Neural cell (in vitro differentiated cells): ENCODE measurements around the gene TBX4. TPM values are rescaled to one million over a fixed set of nuclear protein-coding genes. Genes with fewer than 3 reads are reported as not detected.

Source experiments
- H2AFZ ChIP-seq: fragments of 200-600, 300-800 bp; sonication (generic), shearing (Covaris generic); 2 replicates; pipeline ENCODE4 v1.6.0; 2014; ENCODE audit warnings: low read depth, mild to moderate bottlenecking, antibody characterized with exemption, low read length, moderate library complexity
- H3F3A ChIP-seq: fragments of 200-600 bp; shearing (Covaris generic); 2 replicates; pipeline ENCODE4 v1.6.1; 2016; ENCODE audit warnings: mild to moderate bottlenecking, moderate library complexity, mixed read lengths, antibody characterized with exemption, low read length; ENCODE audit not compliant: insufficient read depth, poor library complexity, severe bottlenecking
- H3K27ac ChIP-seq: fragments of 200-600, 300-800 bp; sonication (generic), shearing (Covaris generic); 2 replicates; pipeline ENCODE4 v1.5.1; 2014; ENCODE audit warnings: mild to moderate bottlenecking, low read length, moderate library complexity
- H3K27me3 ChIP-seq: fragments of 300-800, 200-600 bp; sonication (generic), shearing (Covaris generic); 2 replicates; pipeline ENCODE4 v1.6.0; 2014; ENCODE audit warnings: mild to moderate bottlenecking, low read depth, low read length, moderate library complexity; ENCODE audit not compliant: insufficient read depth
- H3K36me3 ChIP-seq: fragments of 300-800, 200-600 bp; sonication (generic), shearing (Covaris generic); 2 replicates; pipeline ENCODE4 v1.5.1; 2014; ENCODE audit warnings: mild to moderate bottlenecking, antibody characterized with exemption, low read length, moderate library complexity; ENCODE audit not compliant: insufficient read depth
- H3K4me2 ChIP-seq: fragments of 300-800, 200-600 bp; sonication (generic), shearing (Covaris generic); 2 replicates; pipeline ENCODE4 v1.6.0; 2014; ENCODE audit warnings: mild to moderate bottlenecking, low read length
- H3K4me3 ChIP-seq: fragments of 300-800, 200-600 bp; sonication (generic), shearing (Covaris generic); 2 replicates; pipeline ENCODE4 v1.5.1; 2014; ENCODE audit warnings: mild to moderate bottlenecking, low read length, moderate library complexity
- H3K79me2 ChIP-seq: fragments of 200-600 bp; shearing (Covaris generic); replicated peaks from 2 replicates; pipeline ENCODE4 v1.6.0; 2014; ENCODE audit warnings: mild to moderate bottlenecking, low read length, moderate library complexity; ENCODE audit not compliant: insufficient read depth
- H3K9ac ChIP-seq: fragments of 300-800, 200-600 bp; sonication (generic), shearing (Covaris generic); 2 replicates; pipeline ENCODE4 v1.6.1; 2016; ENCODE audit warnings: mild to moderate bottlenecking, low read length, mixed read lengths
- H3K9me2 ChIP-seq: fragments of 200-600 bp; shearing (Covaris generic); 2 replicates; pipeline ENCODE4 v1.6.1; 2016; ENCODE audit warnings: mild to moderate bottlenecking, low read length, mixed read lengths; ENCODE audit not compliant: insufficient read depth
- H3K9me3 ChIP-seq: fragments of 200-600, 300-800 bp; sonication (generic), shearing (Covaris generic); 2 replicates; pipeline ENCODE4 v1.6.1; 2016; ENCODE audit warnings: mild to moderate bottlenecking, mixed run types, low read length, moderate library complexity, mixed read lengths
- H4K20me1 ChIP-seq: fragments of 200-600 bp; shearing (Covaris generic); 2 replicates; pipeline ENCODE4 v1.6.1; 2016; ENCODE audit warnings: mild to moderate bottlenecking, mixed run types; ENCODE audit not compliant: insufficient read depth
- EP300 ChIP-seq: fragments of 450-650 bp; conservative IDR thresholded peaks from 2 replicates; pipeline ENCODE4 v1.6.1; 2014; ENCODE audit warnings: antibody characterized with exemption, mild to moderate bottlenecking, moderate library complexity; ENCODE audit not compliant: poor library complexity, severe bottlenecking
- EZH2 ChIP-seq: fragments of 200-600, 300-800 bp; shearing (Covaris generic), sonication (generic); IDR thresholded peaks from 2 replicates; pipeline ENCODE4 v1.6.1; 2014; ENCODE audit warnings: antibody characterized with exemption, low read length, borderline replicate concordance, mild to moderate bottlenecking; ENCODE audit not compliant: insufficient read depth, poor library complexity, severe bottlenecking
- MXI1 ChIP-seq: fragments of 450-650 bp; conservative IDR thresholded peaks from 2 replicates; pipeline ENCODE4 v1.6.1; 2014; ENCODE audit warnings: antibody characterized with exemption, mild to moderate bottlenecking; ENCODE audit not compliant: poor library complexity, severe bottlenecking
- POLR2AphosphoS5 ChIP-seq: IDR thresholded peaks from 2 replicates; pipeline ENCODE4 v1.6.1; 2012
- RAD21 ChIP-seq: fragments of 450-650 bp; conservative IDR thresholded peaks from 2 replicates; pipeline ENCODE4 v1.6.1; 2014; ENCODE audit warnings: antibody characterized with exemption, mild to moderate bottlenecking, moderate library complexity
- SMC3 ChIP-seq: fragments of 450-650 bp; conservative IDR thresholded peaks from 2 replicates; pipeline ENCODE4 v1.6.1; 2014; ENCODE audit warnings: antibody characterized with exemption, mild to moderate bottlenecking, moderate library complexity; ENCODE audit not compliant: poor library complexity
- TAF1 ChIP-seq: IDR thresholded peaks from 2 replicates; pipeline ENCODE4 v1.6.1; 2012; ENCODE audit warnings: low read depth
- polyA plus RNA-seq: library from polyadenylated mRNA; depleted of rRNA; stranded (reverse); fragments of >200 nt; gene quantifications from 2 replicates; pipeline ENCODE4 v1.2.3, GENCODE V29; 2014
- TF ChIP-seq, protein P1 (sequence below): fragments of 450-650 bp; IDR thresholded peaks from 2 replicates; pipeline ENCODE4 v1.5.1; 2014; ENCODE audit warnings: antibody characterized with exemption, mild to moderate bottlenecking, moderate library complexity; ENCODE audit not compliant: poor library complexity, severe bottlenecking
- TF ChIP-seq, protein P2 (sequence below): IDR thresholded peaks from 2 replicates; pipeline ENCODE4 v1.6.1; 2012; ENCODE audit warnings: borderline replicate concordance

Gene TBX4
- polyA plus RNA-seq, 1 donor from 2014 or later = not detected

DNA sequence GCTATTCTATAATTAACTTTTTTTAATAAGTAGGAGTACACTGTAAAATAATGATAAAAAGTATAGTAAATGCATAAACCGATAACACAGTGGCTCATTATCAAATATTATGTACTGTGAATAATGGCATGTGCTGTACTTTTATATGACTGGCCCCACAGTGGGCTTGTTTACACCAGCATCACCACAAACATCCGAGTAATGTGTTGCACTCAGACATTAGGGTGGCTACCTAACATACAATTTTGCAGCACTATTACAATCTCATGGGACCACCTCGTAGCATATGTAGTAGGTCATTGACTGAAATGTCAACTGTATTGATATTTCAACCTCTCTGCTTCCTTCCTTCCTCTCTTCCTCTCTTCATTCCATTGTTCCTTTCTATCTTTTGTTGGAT, 51.7 kb downstream of the TBX4 start:
- Histone ChIP-seq H3K4me3 (no peak overlapping the region), H4K20me1 (no peaks in the 10 kb centered on the region), H3K9ac (no peak overlapping the region), H2AFZ (no peak overlapping the region), H3K9me3 (no peaks in the 10 kb centered on the region), H3K9me2 (no peaks in the 10 kb centered on the region), H3K27me3 (no peaks in the 10 kb centered on the region), H3K4me2 (no peak overlapping the region), H3K36me3 (no peaks in the 10 kb centered on the region), H3F3A (no peaks in the 10 kb centered on the region), H3K27ac (no peak overlapping the region), H3K79me2 (no peaks in the 10 kb centered on the region)
- TF ChIP-seq, protein P1, sequence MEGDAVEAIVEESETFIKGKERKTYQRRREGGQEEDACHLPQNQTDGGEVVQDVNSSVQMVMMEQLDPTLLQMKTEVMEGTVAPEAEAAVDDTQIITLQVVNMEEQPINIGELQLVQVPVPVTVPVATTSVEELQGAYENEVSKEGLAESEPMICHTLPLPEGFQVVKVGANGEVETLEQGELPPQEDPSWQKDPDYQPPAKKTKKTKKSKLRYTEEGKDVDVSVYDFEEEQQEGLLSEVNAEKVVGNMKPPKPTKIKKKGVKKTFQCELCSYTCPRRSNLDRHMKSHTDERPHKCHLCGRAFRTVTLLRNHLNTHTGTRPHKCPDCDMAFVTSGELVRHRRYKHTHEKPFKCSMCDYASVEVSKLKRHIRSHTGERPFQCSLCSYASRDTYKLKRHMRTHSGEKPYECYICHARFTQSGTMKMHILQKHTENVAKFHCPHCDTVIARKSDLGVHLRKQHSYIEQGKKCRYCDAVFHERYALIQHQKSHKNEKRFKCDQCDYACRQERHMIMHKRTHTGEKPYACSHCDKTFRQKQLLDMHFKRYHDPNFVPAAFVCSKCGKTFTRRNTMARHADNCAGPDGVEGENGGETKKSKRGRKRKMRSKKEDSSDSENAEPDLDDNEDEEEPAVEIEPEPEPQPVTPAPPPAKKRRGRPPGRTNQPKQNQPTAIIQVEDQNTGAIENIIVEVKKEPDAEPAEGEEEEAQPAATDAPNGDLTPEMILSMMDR = no peak
- no peak for TF ChIP-seq SMC3
- TF ChIP-seq, protein P2, sequence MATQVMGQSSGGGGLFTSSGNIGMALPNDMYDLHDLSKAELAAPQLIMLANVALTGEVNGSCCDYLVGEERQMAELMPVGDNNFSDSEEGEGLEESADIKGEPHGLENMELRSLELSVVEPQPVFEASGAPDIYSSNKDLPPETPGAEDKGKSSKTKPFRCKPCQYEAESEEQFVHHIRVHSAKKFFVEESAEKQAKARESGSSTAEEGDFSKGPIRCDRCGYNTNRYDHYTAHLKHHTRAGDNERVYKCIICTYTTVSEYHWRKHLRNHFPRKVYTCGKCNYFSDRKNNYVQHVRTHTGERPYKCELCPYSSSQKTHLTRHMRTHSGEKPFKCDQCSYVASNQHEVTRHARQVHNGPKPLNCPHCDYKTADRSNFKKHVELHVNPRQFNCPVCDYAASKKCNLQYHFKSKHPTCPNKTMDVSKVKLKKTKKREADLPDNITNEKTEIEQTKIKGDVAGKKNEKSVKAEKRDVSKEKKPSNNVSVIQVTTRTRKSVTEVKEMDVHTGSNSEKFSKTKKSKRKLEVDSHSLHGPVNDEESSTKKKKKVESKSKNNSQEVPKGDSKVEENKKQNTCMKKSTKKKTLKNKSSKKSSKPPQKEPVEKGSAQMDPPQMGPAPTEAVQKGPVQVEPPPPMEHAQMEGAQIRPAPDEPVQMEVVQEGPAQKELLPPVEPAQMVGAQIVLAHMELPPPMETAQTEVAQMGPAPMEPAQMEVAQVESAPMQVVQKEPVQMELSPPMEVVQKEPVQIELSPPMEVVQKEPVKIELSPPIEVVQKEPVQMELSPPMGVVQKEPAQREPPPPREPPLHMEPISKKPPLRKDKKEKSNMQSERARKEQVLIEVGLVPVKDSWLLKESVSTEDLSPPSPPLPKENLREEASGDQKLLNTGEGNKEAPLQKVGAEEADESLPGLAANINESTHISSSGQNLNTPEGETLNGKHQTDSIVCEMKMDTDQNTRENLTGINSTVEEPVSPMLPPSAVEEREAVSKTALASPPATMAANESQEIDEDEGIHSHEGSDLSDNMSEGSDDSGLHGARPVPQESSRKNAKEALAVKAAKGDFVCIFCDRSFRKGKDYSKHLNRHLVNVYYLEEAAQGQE = no peak
- TF ChIP-seq EZH2 = no peak
- no peak for TF ChIP-seq POLR2AphosphoS5
- TF ChIP-seq TAF1 = no peak
- no peak for TF ChIP-seq MXI1
- TF ChIP-seq RAD21 = no peak
- TF ChIP-seq EP300 = no peak

DNA sequence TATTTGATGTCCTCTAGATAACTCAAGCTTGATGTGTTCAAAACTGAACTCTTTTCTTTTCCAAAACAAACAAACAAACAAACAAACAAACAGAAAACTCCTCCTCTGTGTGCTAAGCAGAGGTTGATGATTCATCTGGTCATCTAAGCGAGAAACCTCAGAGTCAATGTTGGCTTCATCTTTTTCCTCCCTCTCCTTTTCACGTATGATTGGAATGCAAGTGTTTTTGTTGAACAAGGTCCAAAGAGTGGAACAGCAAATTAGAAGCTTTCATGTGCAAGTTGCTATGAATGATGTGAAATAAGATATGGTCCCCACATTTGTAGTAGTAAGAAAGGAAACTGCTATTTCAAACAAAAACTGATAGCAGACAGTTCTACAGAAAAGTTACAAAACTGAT, 52.5 kb downstream of the TBX4 start:
- Histone ChIP-seq H3K27ac (no peak overlapping the region), H3K4me3 (no peak overlapping the region), H3K79me2 (no peaks in the 10 kb centered on the region), H3K9ac (no peak overlapping the region), H3K9me2 (no peaks in the 10 kb centered on the region), H3F3A (no peaks in the 10 kb centered on the region), H4K20me1 (no peaks in the 10 kb centered on the region), H2AFZ (no peak overlapping the region), H3K36me3 (no peaks in the 10 kb centered on the region), H3K27me3 (no peaks in the 10 kb centered on the region), H3K4me2 (no peak overlapping the region), H3K9me3 (no peaks in the 10 kb centered on the region)
- TF ChIP-seq RAD21 = no peak
- TF ChIP-seq, protein P2 = no peak
- TF ChIP-seq MXI1 = no peak
